CD4-positive, alpha-beta memory T cell (primary cell): ENCODE results near the gene SP4. TPM values are rescaled to one million over a fixed set of nuclear protein-coding genes. Genes with fewer than 3 reads are reported as not detected.

ENCODE experiments used
- CTCF ChIA-PET: fragments of 350-600 bp; sonication (Branson Sonifier 250); formaldehyde crosslinking; loops from one replicate; lab custom pipeline; 2021; ENCODE audit warnings: inconsistent platforms; ENCODE audit not compliant: partially characterized antibody; lab: Charles Lee
- POLR2A ChIA-PET: fragments of 350-600 bp; sonication (Branson Sonifier 250); formaldehyde crosslinking; loops from one replicate; lab custom pipeline; 2021; ENCODE audit not compliant: partially characterized antibody; lab: Charles Lee
- DNase-seq, 5 donors: peaks; one replicate each; pipeline versions ENCODE4 v3.0.0 to v3.0.0-alpha.2; 2020 to 2022; ENCODE audit warnings: mixed read lengths in 1 of 5
- H3K27ac ChIP-seq: one replicate; pipeline ENCODE4 v1.7.0; 2013; ENCODE audit warnings: low read depth, low read length
- H3K27me3 ChIP-seq: 2 replicates; pipeline ENCODE4 v1.7.0; 2013; ENCODE audit warnings: mild to moderate bottlenecking, low read length, moderate library complexity; ENCODE audit not compliant: insufficient read depth
- H3K36me3 ChIP-seq: 2 replicates; pipeline ENCODE4 v1.7.0; 2013; ENCODE audit warnings: mild to moderate bottlenecking, low read length, moderate library complexity; ENCODE audit not compliant: insufficient read depth
- H3K4me1 ChIP-seq: 2 replicates; pipeline ENCODE4 v1.7.0; 2013; ENCODE audit warnings: mild to moderate bottlenecking, low read length, moderate library complexity; ENCODE audit not compliant: insufficient read depth
- H3K4me3 ChIP-seq, 2 donors: one replicate each; pipeline ENCODE4 v1.7.0; 2013; ENCODE audit warnings: low read length in 2 of 2, mild to moderate bottlenecking in 1 of 2
- H3K9me3 ChIP-seq, 2 donors: one replicate each; pipeline ENCODE4 v1.7.0; 2013; ENCODE audit warnings: low read length in 2 of 2, control low read depth in 1 of 2; ENCODE audit not compliant: control insufficient read depth in 1 of 2
- H3K27ac Mint-ChIP-seq, 7 donors: one replicate each; pipeline ENCODE4 v1.8.0; 2020 to 2021; ENCODE audit warnings: mixed read lengths in 7 of 7, mild to moderate bottlenecking in 6 of 7, inconsistent platforms in 3 of 7, moderate library complexity in 3 of 7
- H3K27me3 Mint-ChIP-seq, 2 donors: one replicate each; pipeline ENCODE4 v1.8.0; 2020 to 2021; ENCODE audit warnings: mixed read lengths in 2 of 2
- H3K36me3 Mint-ChIP-seq, 2 donors: one replicate each; pipeline ENCODE4 v1.8.0; 2020 to 2021; ENCODE audit warnings: mixed read lengths in 2 of 2, inconsistent platforms in 1 of 2, mild to moderate bottlenecking in 1 of 2
- H3K4me1 Mint-ChIP-seq, 4 donors: one replicate each; pipeline ENCODE4 v1.8.0; 2020 to 2021; ENCODE audit warnings: mixed read lengths in 4 of 4, mild to moderate bottlenecking in 1 of 4
- H3K4me3 Mint-ChIP-seq, 8 donors: one replicate each; pipeline ENCODE4 v1.8.0; 2020 to 2021; ENCODE audit warnings: mixed read lengths in 8 of 8, mild to moderate bottlenecking in 7 of 8, moderate library complexity in 6 of 8, inconsistent platforms in 3 of 8
- H3K9me3 Mint-ChIP-seq, 8 donors: one replicate each; pipeline ENCODE4 v1.8.0; 2020 to 2021; ENCODE audit warnings: mixed read lengths in 8 of 8, mild to moderate bottlenecking in 5 of 8, inconsistent platforms in 3 of 8, moderate library complexity in 1 of 8
- intact Hi-C: fragments of 100-400 bp; cut with micrococcal nuclease; formaldehyde crosslinking; loops from one replicate; pipeline ENCODE4 v1.15.1; 2023
- microRNA-seq: library from miRNA; unstranded; fragments of <30 nt; microRNA quantifications from one replicate; pipeline ENCODE4 v1.2.0, GENCODE V29; 2021; ENCODE audit warnings: borderline replicate concordance, borderline number of aligned reads, borderline microRNAs expressed, mixed read lengths
- polyA plus RNA-seq, 2 donors: library from polyadenylated mRNA; unstranded; fragments of 300-500 nt; fragmentation: Illumina TruSeq; gene quantifications; one replicate each; pipeline ENCODE4 v1.2.3, GENCODE V29; 2021
- total RNA-seq, 2 experiments: library from RNA; stranded (reverse); gene quantifications; one replicate each; pipeline ENCODE4 v1.2.3, GENCODE V29; 2021

The SP4 gene
- total and polyA plus RNA-seq, 4 experiments from 2014 or later: 8.2 to 47.4 (median 28.6) TPM

- H3K27ac Mint-ChIP-seq: no peak overlapping the region
- CTCF ChIA-PET: no interaction called here
- Histone ChIP-seq H3K4me1 (no peaks in the 10 kb centered on the region), H3K36me3 (no peaks in the 10 kb centered on the region), H3K9me3 (no peaks in the 10 kb centered on the region), H3K27me3 (peaks cover 3% of the 10 kb centered on the region), H3K27ac (no peak overlapping the region), H3K4me3 (no peak overlapping the region)
- H3K36me3 Mint-ChIP-seq: no peaks in the 10 kb centered on the region
- intact Hi-C loops: no loop called here
- H3K4me3 Mint-ChIP-seq: no peak overlapping the region
- H3K9me3 Mint-ChIP-seq: no peaks in the 10 kb centered on the region
- peaks cover 13 to 23% of the 10 kb centered on the region in 2 donors for H3K27me3 Mint-ChIP-seq
- H3K4me1 Mint-ChIP-seq: no peaks in the 10 kb centered on the region
- no peak for DNase-seq
- POLR2A ChIA-PET: no interaction called here
These were observed 122.2 kb downstream of the SP4 start for GRCh38 chr7:21550076-21550475.

DNA sequence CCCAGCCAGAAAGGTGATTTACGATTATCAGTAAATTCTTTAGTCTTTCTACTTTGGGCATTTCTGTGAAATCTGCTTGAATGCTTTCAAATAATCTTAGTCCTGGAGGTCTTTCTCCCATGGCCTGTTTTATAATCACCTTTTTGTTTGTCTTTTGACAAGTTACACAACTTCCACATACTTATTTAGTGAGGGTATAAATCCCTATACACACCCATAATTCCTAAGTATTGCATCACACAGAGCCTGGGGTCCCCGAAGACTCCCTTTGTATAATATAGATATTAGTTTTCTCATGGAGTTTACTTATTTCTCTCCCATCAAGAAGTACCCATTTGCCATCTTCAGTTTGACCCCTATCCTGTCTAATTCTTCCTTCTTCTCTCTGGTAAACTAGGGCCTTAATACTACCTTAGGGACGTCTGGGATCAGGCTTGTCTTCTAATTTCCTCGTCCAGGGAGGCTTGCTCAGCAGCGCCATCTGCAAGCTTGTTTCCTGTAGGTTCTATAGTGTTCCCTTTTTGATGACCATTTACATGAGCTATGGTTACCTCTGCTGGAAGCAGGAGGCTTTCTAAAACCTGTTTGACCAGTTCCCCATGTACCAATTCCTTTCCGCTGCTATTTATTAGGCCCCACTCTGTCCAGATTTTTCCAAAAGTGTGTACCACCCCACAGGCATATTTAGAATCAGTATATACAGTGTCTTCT lies 123.1 kb downstream of the SP4 start:
- no peaks in the 10 kb centered on the region for H3K36me3 ChIP-seq
- H3K27ac ChIP-seq: no peak overlapping the region
- no peak for DNase-seq
- Mint-ChIP-seq H3K4me3 (no peak overlapping the region), H3K9me3 (peaks cover 0 to 2% (median 0%) of the 10 kb centered on the region in 8 donors), H3K27ac (no peak overlapping the region), H3K27me3 (peaks cover 10 to 20% of the 10 kb centered on the region in 2 donors), H3K36me3 (no peaks in the 10 kb centered on the region), H3K4me1 (no peaks in the 10 kb centered on the region)
- ChIA-PET POLR2A (no interaction called here), CTCF (no interaction called here)
- no peaks in the 10 kb centered on the region for H3K9me3 ChIP-seq
- intact Hi-C loops: no loop called here
- H3K4me1 ChIP-seq: no peaks in the 10 kb centered on the region
- no peak overlapping the region for H3K4me3 ChIP-seq
- peaks cover 3% of the 10 kb centered on the region for H3K27me3 ChIP-seq

GRCh38 chr7:21562385-21562784 lies 134.5 kb downstream of the SP4 start:
- no peak overlapping the region for H3K4me3 Mint-ChIP-seq
- no peaks in the 10 kb centered on the region for H3K4me1 Mint-ChIP-seq
- no peak overlapping the region for H3K4me3 ChIP-seq
- CTCF ChIA-PET: no interaction called here
- H3K27me3 Mint-ChIP-seq: peaks cover 0 to 5% of the 10 kb centered on the region in 2 donors
- POLR2A ChIA-PET: no interaction called here
- DNase-seq: no peak
- no peaks in the 10 kb centered on the region for H3K36me3 ChIP-seq
- no peak overlapping the region for H3K27ac ChIP-seq
- no peak overlapping the region for H3K27ac Mint-ChIP-seq
- no peaks in the 10 kb centered on the region for H3K27me3 ChIP-seq
- intact Hi-C loops: no loop called here
- H3K4me1 ChIP-seq: no peaks in the 10 kb centered on the region
- H3K36me3 Mint-ChIP-seq: no peaks in the 10 kb centered on the region
- no peaks in the 10 kb centered on the region for H3K9me3 Mint-ChIP-seq
- H3K9me3 ChIP-seq: no peaks in the 10 kb centered on the region

Small RNA genes lying within 50 kb of the gene (microRNA-seq; reads per million reads assigned to microRNA genes)
- not detected for gene MIR1183

Other genes with a start within 250 kb of the SP4 start
- gene DNAH11, start 115.0 kb downstream of the SP4 start, total RNA-seq: under 1 TPM in 1 of 2 experiments, not detected in 1; 0.06 TPM
- gene DNAH11, start 115.0 kb downstream of the SP4 start, polyA plus RNA-seq: not detected